Stimulated activated effector memory CD8-positive, alpha-beta T cell treated with anti-CD3 and anti-CD28 coated beads, Interleukin-12 subunit alpha, Interleukin-12 subunit beta, amount 100 ng/mL, for 72 hours (primary cell): ENCODE measurements around the gene SUPV3L1.
"Not testable (repeated sequence)": the region's sequence is repeated elsewhere in the genome, so short reads cannot be mapped to it uniquely, and the experiment has no call there.

Experiments used
- ATAC-seq: fragments of 150-1000 bp; cut with Tn5 transposase; 2 replicates; pipeline ENCODE4 v1.10.0; 2021
- DNase-seq, 2 donors: peaks; one replicate each; pipeline ENCODE4 v3.0.0; 2021 to 2022; ENCODE audit warnings: low spot score in 2 of 2
- H3K27ac Mint-ChIP-seq: one replicate; pipeline ENCODE4 v1.8.0; 2022; ENCODE audit warnings: mild to moderate bottlenecking, mixed read lengths
- H3K36me3 Mint-ChIP-seq: one replicate; pipeline ENCODE4 v1.8.0; 2022; ENCODE audit warnings: mild to moderate bottlenecking, mixed read lengths
- H3K4me1 Mint-ChIP-seq: one replicate; pipeline ENCODE4 v1.8.0; 2022; ENCODE audit warnings: mixed read lengths
- H3K4me3 Mint-ChIP-seq: one replicate; pipeline ENCODE4 v1.8.0; 2022; ENCODE audit warnings: mild to moderate bottlenecking, mixed read lengths
- H3K9me3 Mint-ChIP-seq: one replicate; pipeline ENCODE4 v1.8.0; 2022; ENCODE audit warnings: mixed read lengths

The SUPV3L1 gene

DNA sequence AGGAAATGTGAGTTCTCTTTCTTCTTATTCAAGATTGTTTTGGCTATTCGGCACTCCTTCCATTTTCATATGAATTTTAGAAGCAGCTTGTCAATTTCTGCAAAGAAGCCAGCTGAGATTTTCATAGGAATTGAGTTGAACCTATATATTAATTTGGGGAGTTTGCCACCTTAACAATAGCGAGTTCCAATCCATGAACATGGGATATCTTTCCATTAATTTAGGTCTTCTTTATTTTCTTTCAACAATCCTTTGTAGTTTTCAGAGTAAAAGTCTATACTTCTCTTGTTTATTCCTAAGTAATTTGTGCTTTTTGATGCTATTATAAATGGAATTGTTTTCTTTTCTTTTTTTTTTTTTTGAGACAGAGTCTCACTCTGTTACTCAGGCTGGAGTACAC, 71.4 kb downstream of the SUPV3L1 start:
- H3K36me3 Mint-ChIP-seq, H3K4me3 Mint-ChIP-seq, H3K9me3 Mint-ChIP-seq, H3K27ac Mint-ChIP-seq, DNase-seq, ATAC-seq, H3K4me1 Mint-ChIP-seq: not testable (repeated sequence)

DNA sequence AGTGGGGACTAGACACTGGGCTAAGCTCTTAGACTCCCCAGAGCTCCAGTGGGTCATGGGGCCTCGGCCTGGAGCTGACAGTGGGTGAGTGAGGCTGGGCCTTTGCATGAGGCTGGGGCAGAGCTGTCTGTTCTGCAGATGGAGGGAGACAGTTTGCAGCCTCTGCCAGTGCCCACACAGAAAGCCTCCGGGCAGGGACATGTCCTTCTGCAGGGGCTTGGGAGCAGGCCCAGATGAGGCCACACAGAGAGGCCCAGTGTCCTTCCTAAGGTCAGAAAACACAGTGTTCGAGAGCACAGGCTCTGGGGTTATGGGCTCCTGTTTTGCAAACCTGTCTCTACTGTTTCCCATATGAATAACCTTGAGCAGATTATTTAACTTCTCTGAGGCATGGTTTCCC, 73.1 kb downstream of the SUPV3L1 start:
- no peaks in the 10 kb centered on the region for H3K4me1 Mint-ChIP-seq
- no peak for DNase-seq
- ATAC-seq: no peak
- no peaks in the 10 kb centered on the region for H3K36me3 Mint-ChIP-seq
- H3K4me3 Mint-ChIP-seq: no peak overlapping the region
- H3K27ac Mint-ChIP-seq: no peak overlapping the region
- no peaks in the 10 kb centered on the region for H3K9me3 Mint-ChIP-seq

DNA sequence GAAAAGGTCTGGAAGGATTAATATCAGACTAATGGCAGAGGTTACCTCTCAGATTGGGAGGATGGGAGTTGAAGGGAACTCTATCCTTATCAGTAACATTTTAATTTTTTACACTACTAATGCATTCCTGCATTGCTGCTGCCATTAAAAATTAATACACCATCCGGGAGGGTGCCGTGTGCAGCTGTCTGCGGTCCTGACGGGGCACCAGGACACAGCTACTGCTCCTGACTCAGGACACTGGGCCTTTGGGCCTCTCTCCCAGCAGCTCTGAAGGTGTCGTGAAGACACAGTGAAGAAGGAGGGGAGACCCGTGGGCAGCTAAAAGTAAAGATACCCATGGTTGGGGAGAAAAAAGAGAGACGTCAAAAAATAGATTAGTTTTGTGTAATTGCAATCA, 74.8 kb downstream of the SUPV3L1 start:
- Mint-ChIP-seq H3K9me3 (no peaks in the 10 kb centered on the region), H3K27ac (no peak overlapping the region), H3K4me1 (no peaks in the 10 kb centered on the region), H3K36me3 (no peaks in the 10 kb centered on the region), H3K4me3 (no peak overlapping the region)
- DNase-seq (no peak), ATAC-seq (no peak)
